DND-41 (cell line): Measurements from ENCODE around the gene ARSI.

Experiments
- ATAC-seq: fragments of 200-7000 bp; cut with Tn5 transposase; 3 replicates; pipeline ENCODE4 v1.9.1; 2021; ENCODE audit warnings: low read depth; ENCODE audit not compliant: insufficient read depth
- DNase-seq: peaks from one replicate; pipeline ENCODE4 v3.0.0-alpha.2; 2020
- H2AFZ ChIP-seq: 2 replicates; pipeline ENCODE4 v1.6.0; 2012; ENCODE audit warnings: low read depth, low read length
- H3K27ac ChIP-seq: 2 replicates; pipeline ENCODE4 v1.5.1; 2012; ENCODE audit warnings: low read length, inconsistent platforms
- H3K27me3 ChIP-seq: fragments of 200-600 bp; sonication (generic); 2 replicates; pipeline ENCODE4 v1.6.0; 2012; ENCODE audit warnings: low read length, mild to moderate bottlenecking, inconsistent platforms; ENCODE audit not compliant: insufficient read depth, poor library complexity
- H3K36me3 ChIP-seq: 2 replicates; pipeline ENCODE4 v1.5.1; 2012; ENCODE audit warnings: low read length, inconsistent platforms; ENCODE audit not compliant: insufficient read depth
- H3K4me1 ChIP-seq: 2 replicates; pipeline ENCODE4 v1.5.1; 2012; ENCODE audit warnings: mild to moderate bottlenecking, low read length; ENCODE audit not compliant: insufficient read depth
- H3K4me2 ChIP-seq: 2 replicates; pipeline ENCODE4 v1.6.0; 2012; ENCODE audit warnings: mild to moderate bottlenecking, moderate library complexity, low read length, inconsistent platforms; ENCODE audit not compliant: insufficient read depth
- H3K4me3 ChIP-seq, 2 experiments: fragments of 200-600 bp in 1 of 2; shearing (Covaris generic) in 1 of 2; 2 replicates each; pipeline ENCODE4 v1.5.1; 2012 to 2016; ENCODE audit warnings: inconsistent platforms in 2 of 2, low read length in 2 of 2, mild to moderate bottlenecking in 2 of 2, low read depth in 1 of 2, moderate library complexity in 1 of 2
- H3K79me2 ChIP-seq: 2 replicates; pipeline ENCODE4 v1.6.0; 2012; ENCODE audit warnings: low read length, inconsistent platforms; ENCODE audit not compliant: insufficient read depth
- H3K9ac ChIP-seq: 2 replicates; pipeline ENCODE4 v1.6.0; 2012; ENCODE audit warnings: low read depth, mild to moderate bottlenecking, inconsistent platforms, low read length, moderate library complexity
- H3K9me3 ChIP-seq: 2 replicates; pipeline ENCODE4 v1.5.1; 2012; ENCODE audit warnings: low read length, moderate library complexity, mild to moderate bottlenecking, inconsistent platforms; ENCODE audit not compliant: insufficient read depth, severe bottlenecking
- H4K20me1 ChIP-seq: 2 replicates; pipeline ENCODE4 v1.6.0; 2012; ENCODE audit warnings: low read length; ENCODE audit not compliant: insufficient read depth
- CTCF ChIP-seq: IDR thresholded peaks from 2 replicates; pipeline ENCODE4 v1.5.1; 2012; ENCODE audit warnings: borderline replicate concordance, low read length, moderate library complexity, mild to moderate bottlenecking; ENCODE audit not compliant: poor library complexity, severe bottlenecking; ENCODE audit errors: extremely low read depth
- EZH2 ChIP-seq: IDR thresholded peaks from 3 replicates; pipeline ENCODE4 v1.6.1; 2012; ENCODE audit warnings: borderline replicate concordance, low read depth, mild to moderate bottlenecking, moderate library complexity, low read length, inconsistent platforms; ENCODE audit not compliant: severe bottlenecking

The ARSI gene

GRCh38 chr5:150296496-150296895, 6.2 kb downstream of the ARSI start:
- TF ChIP-seq CTCF = no peak
- no peak for TF ChIP-seq EZH2
- H3K27ac ChIP-seq = no peak overlapping the region
- H3K79me2 ChIP-seq = no peaks in the 10 kb centered on the region
- H3K9ac ChIP-seq = no peak overlapping the region
- 0 out of 2 replicates have a peak, but pooled peaks cover 3% of the 10 kb centered on the region for H4K20me1 ChIP-seq
- no peaks in the 10 kb centered on the region for H3K27me3 ChIP-seq
- H3K36me3 ChIP-seq = no peaks in the 10 kb centered on the region
- no peaks in the 10 kb centered on the region for H3K4me1 ChIP-seq
- no peaks in the 10 kb centered on the region for H3K9me3 ChIP-seq
- H3K4me2 ChIP-seq = no peak overlapping the region
- ATAC-seq (no peak), DNase-seq (no peak)
- no peak overlapping the region for H2AFZ ChIP-seq
- no peak overlapping the region for H3K4me3 ChIP-seq

GRCh38 chr5:150295741-150296486, 6.8 kb downstream of the ARSI start:
- no peaks in the 10 kb centered on the region for H3K36me3 ChIP-seq
- no peaks in the 10 kb centered on the region for H3K4me1 ChIP-seq
- DNase-seq (no peak), ATAC-seq (no peak)
- H2AFZ ChIP-seq = no peak overlapping the region
- 0 out of 2 replicates have a peak, but pooled peaks cover 3% of the 10 kb centered on the region for H4K20me1 ChIP-seq
- no peaks in the 10 kb centered on the region for H3K9me3 ChIP-seq
- no peak overlapping the region for H3K4me3 ChIP-seq
- H3K27me3 ChIP-seq = no peaks in the 10 kb centered on the region
- no peak overlapping the region for H3K27ac ChIP-seq
- H3K79me2 ChIP-seq = no peaks in the 10 kb centered on the region
- TF ChIP-seq EZH2 = no peak
- TF ChIP-seq CTCF = no peak
- H3K4me2 ChIP-seq = no peak overlapping the region
- no peak overlapping the region for H3K9ac ChIP-seq

- no peaks in the 10 kb centered on the region for H3K36me3 ChIP-seq
- H3K4me1 ChIP-seq = no peaks in the 10 kb centered on the region
- H3K4me3 ChIP-seq = no peak overlapping the region
- 0 out of 2 replicates have a peak, but pooled peaks cover 3% of the 10 kb centered on the region for H4K20me1 ChIP-seq
- no peak overlapping the region for H2AFZ ChIP-seq
- ATAC-seq = no peak
- DNase-seq = no peak
- H3K9ac ChIP-seq = no peak overlapping the region
- no peak for TF ChIP-seq EZH2
- no peak for TF ChIP-seq CTCF
- no peak overlapping the region for H3K27ac ChIP-seq
- no peaks in the 10 kb centered on the region for H3K79me2 ChIP-seq
- no peak overlapping the region for H3K4me2 ChIP-seq
- no peaks in the 10 kb centered on the region for H3K9me3 ChIP-seq
- H3K27me3 ChIP-seq = no peaks in the 10 kb centered on the region
Observed at GRCh38 chr5:150295172-150295634, 7.5 kb downstream of the ARSI start.
